Brain microvascular endothelial cell (primary cell): ENCODE data around the gene UPF1.
"Not testable (repeated sequence)": the region's sequence is repeated elsewhere in the genome, so short reads cannot be mapped to it uniquely, and the experiment has no call there.

Experiments
- DNase-seq: peaks from one replicate; pipeline ENCODE4 v3.0.0-alpha.2; 2020
- H3K27ac ChIP-seq: fragments of 250-450 bp; sonication (Bioruptor Pico); 2 replicates; pipeline ENCODE4 v1.5.1; 2020; ENCODE audit warnings: mild to moderate bottlenecking, moderate library complexity
- H3K27me3 ChIP-seq: fragments of 250-450 bp; sonication (Bioruptor Pico); replicated peaks from 2 replicates; pipeline ENCODE4 v1.5.1; 2020; ENCODE audit warnings: mild to moderate bottlenecking
- H3K36me3 ChIP-seq: fragments of 250-450 bp; sonication (Bioruptor Pico); replicated peaks from 2 replicates; pipeline ENCODE4 v1.5.1; 2020; ENCODE audit warnings: mild to moderate bottlenecking
- H3K4me3 ChIP-seq: 2 replicates; pipeline ENCODE4 v1.5.1; 2011; ENCODE audit warnings: low read depth, mild to moderate bottlenecking, control low read depth, low read length, moderate library complexity
- in situ Hi-C: cut with HindIII; loops from 2 replicates; pipeline ENCODE4 v1.10.0; 2017; ENCODE audit warnings: low sequenced_read_pairs, low pct_ligation_motif_present
- TF ChIP-seq, protein P1 (sequence below): IDR thresholded peaks from 2 replicates; pipeline ENCODE4 v1.5.1; 2011; ENCODE audit warnings: low read depth, mild to moderate bottlenecking, moderate library complexity, low read length, control low read depth, inconsistent platforms; ENCODE audit errors: missing control alignments

The UPF1 gene

DNA sequence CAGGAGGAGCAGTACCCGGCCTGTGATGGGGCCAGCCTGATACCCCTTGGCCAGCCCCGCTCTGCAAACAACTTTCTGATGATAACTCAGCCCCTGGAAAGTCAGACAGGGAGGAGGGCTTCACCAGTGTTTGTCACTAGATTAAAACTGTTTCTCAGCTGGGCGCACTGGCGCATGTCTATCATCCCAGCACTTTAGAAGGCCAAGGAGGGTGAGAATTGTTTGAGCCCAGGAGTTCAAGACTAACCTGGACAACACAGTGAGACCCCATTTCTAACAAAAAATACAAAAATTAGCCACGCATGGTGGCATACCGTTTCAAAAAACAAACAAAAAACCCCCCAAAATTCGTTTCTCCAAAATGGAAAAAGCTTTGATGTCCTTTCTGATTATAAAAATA lies 69.7 kb downstream of the UPF1 start:
- peaks cover 58% of the 10 kb centered on the region for H3K36me3 ChIP-seq
- TF ChIP-seq, protein P1, sequence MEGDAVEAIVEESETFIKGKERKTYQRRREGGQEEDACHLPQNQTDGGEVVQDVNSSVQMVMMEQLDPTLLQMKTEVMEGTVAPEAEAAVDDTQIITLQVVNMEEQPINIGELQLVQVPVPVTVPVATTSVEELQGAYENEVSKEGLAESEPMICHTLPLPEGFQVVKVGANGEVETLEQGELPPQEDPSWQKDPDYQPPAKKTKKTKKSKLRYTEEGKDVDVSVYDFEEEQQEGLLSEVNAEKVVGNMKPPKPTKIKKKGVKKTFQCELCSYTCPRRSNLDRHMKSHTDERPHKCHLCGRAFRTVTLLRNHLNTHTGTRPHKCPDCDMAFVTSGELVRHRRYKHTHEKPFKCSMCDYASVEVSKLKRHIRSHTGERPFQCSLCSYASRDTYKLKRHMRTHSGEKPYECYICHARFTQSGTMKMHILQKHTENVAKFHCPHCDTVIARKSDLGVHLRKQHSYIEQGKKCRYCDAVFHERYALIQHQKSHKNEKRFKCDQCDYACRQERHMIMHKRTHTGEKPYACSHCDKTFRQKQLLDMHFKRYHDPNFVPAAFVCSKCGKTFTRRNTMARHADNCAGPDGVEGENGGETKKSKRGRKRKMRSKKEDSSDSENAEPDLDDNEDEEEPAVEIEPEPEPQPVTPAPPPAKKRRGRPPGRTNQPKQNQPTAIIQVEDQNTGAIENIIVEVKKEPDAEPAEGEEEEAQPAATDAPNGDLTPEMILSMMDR, result no peak
- DNase-seq, result no peak
- in situ Hi-C loops, result no loop called here
- no peak overlapping the region for H3K4me3 ChIP-seq
- no peak overlapping the region for H3K27ac ChIP-seq
- no peaks in the 10 kb centered on the region for H3K27me3 ChIP-seq

DNA sequence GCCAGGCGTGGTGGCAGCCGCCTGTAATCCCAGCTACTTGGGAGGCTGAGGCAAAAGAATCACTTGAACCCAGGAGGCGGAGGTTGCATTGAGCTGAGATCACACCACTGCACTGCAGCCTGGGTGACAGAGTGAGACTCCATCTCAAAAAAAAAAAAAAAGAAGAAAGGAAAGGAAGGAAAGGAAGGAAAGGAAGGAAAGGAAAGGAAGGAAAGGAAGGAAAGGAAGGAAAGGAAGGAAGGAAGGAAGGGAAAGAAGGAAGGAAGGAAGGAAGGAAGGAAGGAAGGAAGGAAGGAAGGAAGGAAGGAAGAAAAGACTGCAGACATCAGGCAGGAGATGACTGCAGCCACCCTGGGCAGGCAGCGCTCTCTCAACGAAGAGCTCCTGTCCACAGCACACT lies 70.8 kb downstream of the UPF1 start:
- in situ Hi-C loops, H3K27ac ChIP-seq, H3K27me3 ChIP-seq, DNase-seq, H3K4me3 ChIP-seq: not testable (repeated sequence)
- peaks cover 67% of the 10 kb centered on the region for H3K36me3 ChIP-seq

DNA sequence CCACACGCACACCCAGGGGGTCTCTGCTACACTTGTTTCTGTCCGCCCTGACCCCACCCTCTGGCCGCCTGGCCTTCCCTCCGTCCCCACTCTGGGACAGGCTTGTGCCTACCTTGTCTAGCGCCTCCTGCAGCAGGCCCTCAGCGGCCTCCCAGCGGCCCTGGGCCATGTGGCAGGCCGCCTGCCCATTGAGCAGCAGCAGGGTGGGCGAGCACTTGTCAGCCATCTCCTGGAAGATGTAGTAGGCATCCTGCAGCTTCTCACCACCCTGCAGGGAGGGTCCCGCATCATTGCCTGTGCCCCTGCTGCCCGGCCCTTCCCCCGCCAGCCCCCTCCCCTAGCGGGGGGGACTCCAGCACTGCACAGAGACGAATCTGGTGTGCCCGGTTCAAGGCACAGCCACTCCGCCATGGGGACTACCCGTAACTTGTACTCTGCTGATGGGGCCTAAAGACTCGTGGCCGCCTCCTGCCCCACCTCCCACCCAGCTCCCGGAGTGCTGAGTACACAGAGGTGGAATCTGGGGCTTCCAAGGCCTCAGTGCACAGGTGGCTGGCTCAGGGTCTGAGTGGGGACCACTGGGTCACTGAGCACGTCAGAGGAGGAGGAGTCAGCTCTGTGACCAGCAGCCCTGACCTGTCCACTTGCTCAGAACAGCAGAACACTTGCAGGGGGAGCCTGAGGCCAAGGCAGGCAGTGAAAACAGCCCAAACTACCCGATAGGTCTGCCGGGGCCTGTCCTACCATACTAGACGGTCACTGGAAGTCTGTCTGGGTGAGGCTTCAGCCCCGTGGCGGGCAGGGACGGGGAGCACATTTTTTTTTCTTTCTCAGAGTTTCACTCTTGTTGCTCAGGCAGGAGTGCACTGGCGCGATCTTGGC lies 71.6 kb downstream of the UPF1 start:
- Histone ChIP-seq H3K27me3 (no peaks in the 10 kb centered on the region), H3K27ac (no peak overlapping the region), H3K4me3 (no peak overlapping the region), H3K36me3 (peaks cover 74% of the 10 kb centered on the region)
- no peak for DNase-seq
- in situ Hi-C loops, result no loop called here
- TF ChIP-seq, protein P1, result no peak

DNA sequence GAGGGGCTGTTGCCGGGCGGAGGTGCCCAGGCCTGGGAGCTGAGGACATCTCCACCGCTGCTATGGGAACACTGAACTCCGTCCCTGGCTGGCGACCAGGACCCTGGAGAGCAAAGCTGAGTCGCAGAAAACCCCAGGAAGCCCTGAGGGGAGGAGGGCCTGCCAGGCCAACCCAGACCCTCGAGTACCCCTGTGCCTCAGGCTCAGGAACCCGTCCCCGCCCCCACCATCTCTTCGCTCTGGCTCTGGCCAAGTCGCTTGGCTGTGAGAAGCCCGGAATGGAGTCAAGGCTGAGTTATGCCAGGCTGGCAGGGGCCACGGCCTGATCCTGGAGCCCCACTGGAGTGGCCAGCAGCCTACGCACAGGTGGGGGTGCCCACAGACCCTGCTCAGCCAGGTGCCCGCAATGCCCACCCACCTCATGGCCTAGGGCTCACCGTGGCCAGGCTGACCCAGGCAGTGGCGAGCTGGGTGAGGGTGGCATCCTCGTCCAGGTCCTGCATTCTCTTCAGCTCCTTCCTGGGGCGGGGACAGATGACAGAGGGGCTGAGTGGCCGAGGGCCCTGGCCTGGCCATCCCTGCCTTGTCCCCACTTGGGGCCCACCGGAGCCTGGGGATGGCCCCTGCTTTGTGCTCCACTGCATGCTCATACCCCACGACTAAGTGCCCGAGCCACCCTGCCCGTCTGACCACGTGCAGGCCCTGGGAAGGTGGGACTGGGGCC lies 72.7 kb downstream of the UPF1 start:
- H3K4me3 ChIP-seq, result no peak overlapping the region
- peaks cover 74% of the 10 kb centered on the region for H3K36me3 ChIP-seq
- H3K27me3 ChIP-seq, result no peaks in the 10 kb centered on the region
- in situ Hi-C loops, result no loop called here
- TF ChIP-seq, protein P1, result no peak
- no peak overlapping the region for H3K27ac ChIP-seq
- DNase-seq, result no peak

DNA sequence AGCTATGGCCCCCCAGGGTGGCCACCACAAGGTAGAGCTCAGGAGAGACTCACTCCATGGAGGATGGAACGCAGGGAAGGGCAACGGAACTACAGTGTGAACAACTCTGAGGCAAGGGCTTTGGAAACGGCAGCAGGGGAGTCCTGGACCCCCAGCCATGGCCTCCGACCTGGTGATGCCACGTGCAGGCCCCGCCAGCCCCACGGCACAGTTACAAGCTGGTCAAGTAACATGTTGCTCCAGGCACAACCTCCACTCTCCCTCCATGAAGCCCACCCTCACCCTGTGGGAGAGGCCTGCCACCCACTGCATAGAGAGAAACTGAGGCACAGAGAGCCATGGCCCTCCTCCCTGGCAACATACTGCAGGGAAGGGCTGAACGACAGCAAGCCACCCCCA lies 73.3 kb downstream of the UPF1 start:
- Histone ChIP-seq H3K27ac (no peak overlapping the region), H3K36me3 (peaks cover 73% of the 10 kb centered on the region), H3K27me3 (no peaks in the 10 kb centered on the region), H3K4me3 (no peak overlapping the region)
- TF ChIP-seq, protein P1, result no peak
- in situ Hi-C loops, result no loop called here
- no peak for DNase-seq

DNA sequence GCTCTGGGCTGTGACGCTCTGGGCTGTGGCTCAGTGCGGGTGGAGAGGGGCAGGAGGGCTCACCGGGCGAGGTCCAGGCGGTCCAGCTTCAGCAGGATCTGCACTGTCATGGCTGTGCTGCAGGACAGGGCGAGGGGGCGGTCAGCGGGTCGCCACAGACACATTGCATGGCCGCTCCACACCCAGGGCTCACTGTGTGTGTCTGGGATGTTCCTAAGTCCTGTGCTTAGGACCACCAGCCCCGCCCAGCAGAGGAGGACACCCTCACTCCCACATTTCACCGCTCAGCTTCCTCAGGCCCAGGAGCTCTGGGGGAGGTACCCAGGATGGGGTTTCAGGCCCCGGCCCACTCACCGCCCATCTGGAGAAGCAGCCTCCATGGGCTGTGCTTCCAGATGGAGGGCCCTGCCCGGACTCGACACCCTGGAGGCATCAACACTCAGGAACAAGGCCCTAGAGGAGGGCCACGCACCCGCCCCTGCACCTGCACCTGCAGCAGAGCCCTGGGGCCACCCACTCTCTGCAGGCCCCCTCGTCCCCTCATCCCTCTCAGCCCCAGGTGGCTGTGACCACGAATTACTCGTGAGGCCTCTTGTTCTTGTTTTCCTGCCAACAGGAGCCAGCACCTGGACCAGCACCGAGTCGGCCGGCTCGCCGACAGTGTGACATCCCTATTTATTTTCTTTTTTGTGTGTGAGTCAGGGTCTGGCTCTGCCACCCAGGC lies 73.9 kb downstream of the UPF1 start:
- H3K27ac ChIP-seq, result no peak overlapping the region
- DNase-seq, result no peak
- H3K4me3 ChIP-seq, result no peak overlapping the region
- H3K27me3 ChIP-seq, result no peaks in the 10 kb centered on the region
- in situ Hi-C loops, result no loop called here
- TF ChIP-seq, protein P1, result no peak
- H3K36me3 ChIP-seq, result peaks cover 76% of the 10 kb centered on the region
